Keratinocyte (primary cell): ENCODE data around the gene TUBGCP3. TPM values are rescaled to one million over a fixed set of nuclear protein-coding genes. Genes with fewer than 3 reads are reported as not detected.

Experiments
- DNase-seq: peaks from one replicate; pipeline ENCODE4 v3.0.0-alpha.2; 2011; ENCODE audit warnings: low read depth, missing footprints, low spot score
- FAIRE-seq: peaks from 2 replicates; lab custom pipeline; 2011; peaks lifted over from hg19 to GRCh38; lab: Jason Lieb, UNC
- H2AFZ ChIP-seq: 2 replicates; pipeline ENCODE4 v1.6.0; 2012; ENCODE audit warnings: low read length, control low read depth, inconsistent platforms; ENCODE audit not compliant: control insufficient read depth
- H3K27ac ChIP-seq: 2 replicates; pipeline ENCODE4 v1.5.1; 2011; ENCODE audit warnings: low read length; ENCODE audit not compliant: control insufficient read depth, insufficient read depth
- H3K27me3 ChIP-seq: 3 replicates; pipeline ENCODE4 v1.6.0; 2011; ENCODE audit warnings: low read length; ENCODE audit not compliant: control insufficient read depth, insufficient read depth; ENCODE audit errors: extremely low read depth
- H3K36me3 ChIP-seq, 2 experiments: 2 replicates in 1 of 2; 3 replicates in 1 of 2; pipeline ENCODE4 v1.5.1; 2011; ENCODE audit warnings: low read length in 2 of 2, mild to moderate bottlenecking in 1 of 2; ENCODE audit not compliant: control insufficient read depth in 2 of 2, insufficient read depth in 2 of 2; ENCODE audit errors: extremely low read depth in 1 of 2
- H3K4me1 ChIP-seq: 3 replicates; pipeline ENCODE4 v1.5.1; 2011; ENCODE audit warnings: low read length; ENCODE audit not compliant: control insufficient read depth, insufficient read depth; ENCODE audit errors: extremely low read depth
- H3K4me2 ChIP-seq: 3 replicates; pipeline ENCODE4 v1.6.0; 2011; ENCODE audit warnings: low read depth, low read length; ENCODE audit not compliant: control insufficient read depth, insufficient read depth; ENCODE audit errors: extremely low read depth
- H3K4me3 ChIP-seq, 3 experiments: fragments of 200-600 bp in 1 of 3; sonication (generic) in 1 of 3; 2 replicates in 2 of 3; 3 replicates in 1 of 3; pipeline ENCODE4 v1.5.1; 2011 to 2016; ENCODE audit warnings: low read length in 3 of 3, mild to moderate bottlenecking in 3 of 3, control low read depth in 2 of 3, inconsistent platforms in 1 of 3, low read depth in 1 of 3, mixed read lengths in 1 of 3, mixed run types in 1 of 3, moderate library complexity in 1 of 3; ENCODE audit not compliant: control insufficient read depth in 2 of 3, insufficient read depth in 2 of 3; ENCODE audit errors: extremely low read depth in 1 of 3
- H3K79me2 ChIP-seq: 2 replicates; pipeline ENCODE4 v1.6.0; 2012; ENCODE audit warnings: low read length; ENCODE audit not compliant: control insufficient read depth, insufficient read depth
- H3K9ac ChIP-seq: 3 replicates; pipeline ENCODE4 v1.6.0; 2011; ENCODE audit warnings: low read length; ENCODE audit not compliant: control insufficient read depth, insufficient read depth; ENCODE audit errors: extremely low read depth
- H3K9me1 ChIP-seq: 3 replicates; pipeline ENCODE4 v1.6.0; 2011; ENCODE audit warnings: low read length; ENCODE audit not compliant: control insufficient read depth, insufficient read depth; ENCODE audit errors: extremely low read depth
- H3K9me3 ChIP-seq: 2 replicates; pipeline ENCODE4 v1.5.1; 2012; ENCODE audit warnings: low read depth, low read length; ENCODE audit not compliant: control insufficient read depth
- H4K20me1 ChIP-seq: 3 replicates; pipeline ENCODE4 v1.6.0; 2011; ENCODE audit warnings: low read length; ENCODE audit not compliant: control insufficient read depth, insufficient read depth; ENCODE audit errors: extremely low read depth
- CTCF ChIP-seq, 3 experiments: IDR thresholded peaks in 1 of 3; conservative IDR thresholded peaks in 1 of 3; optimal IDR thresholded peaks in 1 of 3; 2 replicates in 2 of 3; 3 replicates in 1 of 3; pipeline versions ENCODE3 to v1.5.1; 2011; ENCODE audit warnings: low read length in 3 of 3, mild to moderate bottlenecking in 3 of 3, moderate library complexity in 2 of 3, control low read depth in 1 of 3, inconsistent platforms in 1 of 3; ENCODE audit not compliant: insufficient read depth in 2 of 3; ENCODE audit errors: extremely low read depth in 1 of 3
- EZH2 ChIP-seq: IDR thresholded peaks from one replicate; pipeline ENCODE4 v1.6.1; 2012; ENCODE audit warnings: inconsistent platforms, mild to moderate bottlenecking, low read length, moderate library complexity
- dilution Hi-C: fragments of 300-500 bp; cut with MboI; formaldehyde crosslinking; loops from one replicate; pipeline ENCODE4 v1.7.0; 2020; ENCODE audit warnings: low sequenced_read_pairs; ENCODE audit not compliant: extremely low pct_ligation_motif_present
- polyA plus RNA-seq, 5 experiments: library from polyadenylated mRNA; depleted of rRNA in 3 of 5; stranded (reverse) in 3 of 5; stranded (forward) in 1 of 5; unstranded in 1 of 5; fragments of >200 nt; gene quantifications; 1 replicate in 1 of 5; 2 replicates in 3 of 5; 3 replicates in 1 of 5; pipeline versions ENCODE4 v1.2.1 to v1.2.3, GENCODE V29; 2011 to 2012; ENCODE audit warnings: missing spikeins in 2 of 5, low read depth in 1 of 5, low replicate concordance in 1 of 5

TUBGCP3 gene
- polyA plus RNA-seq, 1 donor (not counting 4 experiments of a cell fraction or from before 2014, with no cell fraction given): 14.0 TPM

DNA sequence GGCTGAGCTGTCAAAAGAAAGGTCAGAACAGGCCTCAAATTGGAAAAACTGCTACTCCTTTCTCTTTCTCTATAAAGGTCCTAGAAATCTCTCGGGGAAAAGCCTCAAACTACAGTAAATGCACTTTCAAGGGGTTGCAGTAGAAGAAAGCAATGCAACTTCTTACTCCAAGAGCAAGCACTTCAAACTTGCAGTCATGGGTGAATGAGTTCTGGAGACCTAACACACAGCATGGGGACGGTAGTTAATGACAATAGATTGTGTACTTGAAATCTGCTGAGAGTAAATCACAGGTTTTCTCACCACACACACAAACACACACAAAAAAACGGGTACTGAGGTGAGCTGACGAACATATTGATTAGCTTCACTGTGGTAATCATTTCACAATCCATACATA lies 11.8 kb downstream of the TUBGCP3 start:
- Histone ChIP-seq H3K36me3 (no peaks in the 10 kb centered on the region), H3K27ac (no peak overlapping the region), H4K20me1 (peaks cover 11% of the 10 kb centered on the region), H2AFZ (no peak overlapping the region), H3K9me3 (no peaks in the 10 kb centered on the region), H3K4me3 (no peak overlapping the region), H3K27me3 (no peaks in the 10 kb centered on the region), H3K9me1 (peaks cover 3% of the 10 kb centered on the region), H3K9ac (no peak overlapping the region), H3K79me2 (peaks cover 95% of the 10 kb centered on the region), H3K4me1 (no peaks in the 10 kb centered on the region), H3K4me2 (no peak overlapping the region)
- dilution Hi-C loops: no loop called here
- no peak for TF ChIP-seq CTCF (optimal IDR thresholded peaks at IDR 0.05 in 1 of 3, IDR thresholded peaks at IDR 0.05 in 1 of 3, conservative IDR thresholded peaks at IDR 0.05 in 1 of 3; ENCODE audit: extremely low read depth in 1 of 3, insufficient read depth in 2 of 3, low read length in 3 of 3)
- TF ChIP-seq EZH2: no peak
- FAIRE-seq (peak; percentile 60), DNase-seq (no peak)

- Histone ChIP-seq H3K27ac (no peak overlapping the region), H2AFZ (no peak overlapping the region), H3K79me2 (peaks cover 95% of the 10 kb centered on the region), H3K9me3 (no peaks in the 10 kb centered on the region), H3K4me1 (no peaks in the 10 kb centered on the region), H3K9ac (no peak overlapping the region), H3K36me3 (no peaks in the 10 kb centered on the region), H3K27me3 (no peaks in the 10 kb centered on the region), H3K4me3 (no peak overlapping the region), H3K4me2 (no peak overlapping the region), H4K20me1 (peaks cover 11% of the 10 kb centered on the region), H3K9me1 (peaks cover 3% of the 10 kb centered on the region)
- FAIRE-seq (no peak), DNase-seq (no peak)
- TF ChIP-seq CTCF (optimal IDR thresholded peaks at IDR 0.05 in 1 of 3, IDR thresholded peaks at IDR 0.05 in 1 of 3, conservative IDR thresholded peaks at IDR 0.05 in 1 of 3; ENCODE audit: extremely low read depth in 1 of 3, insufficient read depth in 2 of 3, low read length in 3 of 3) (no peak), EZH2 (no peak)
- dilution Hi-C loops: no loop called here
These were observed 12.3 kb downstream of the TUBGCP3 start for GRCh38 chr13:112575675-112576074.
